NCI-H1105 (cell line): Measurements from ENCODE around the gene ZNF714.

Experiments used
- DNase-seq: peaks from one replicate; lab custom pipeline; 2025; lab: John Stamatoyannopoulos, UW

ZNF714 gene

DNA sequence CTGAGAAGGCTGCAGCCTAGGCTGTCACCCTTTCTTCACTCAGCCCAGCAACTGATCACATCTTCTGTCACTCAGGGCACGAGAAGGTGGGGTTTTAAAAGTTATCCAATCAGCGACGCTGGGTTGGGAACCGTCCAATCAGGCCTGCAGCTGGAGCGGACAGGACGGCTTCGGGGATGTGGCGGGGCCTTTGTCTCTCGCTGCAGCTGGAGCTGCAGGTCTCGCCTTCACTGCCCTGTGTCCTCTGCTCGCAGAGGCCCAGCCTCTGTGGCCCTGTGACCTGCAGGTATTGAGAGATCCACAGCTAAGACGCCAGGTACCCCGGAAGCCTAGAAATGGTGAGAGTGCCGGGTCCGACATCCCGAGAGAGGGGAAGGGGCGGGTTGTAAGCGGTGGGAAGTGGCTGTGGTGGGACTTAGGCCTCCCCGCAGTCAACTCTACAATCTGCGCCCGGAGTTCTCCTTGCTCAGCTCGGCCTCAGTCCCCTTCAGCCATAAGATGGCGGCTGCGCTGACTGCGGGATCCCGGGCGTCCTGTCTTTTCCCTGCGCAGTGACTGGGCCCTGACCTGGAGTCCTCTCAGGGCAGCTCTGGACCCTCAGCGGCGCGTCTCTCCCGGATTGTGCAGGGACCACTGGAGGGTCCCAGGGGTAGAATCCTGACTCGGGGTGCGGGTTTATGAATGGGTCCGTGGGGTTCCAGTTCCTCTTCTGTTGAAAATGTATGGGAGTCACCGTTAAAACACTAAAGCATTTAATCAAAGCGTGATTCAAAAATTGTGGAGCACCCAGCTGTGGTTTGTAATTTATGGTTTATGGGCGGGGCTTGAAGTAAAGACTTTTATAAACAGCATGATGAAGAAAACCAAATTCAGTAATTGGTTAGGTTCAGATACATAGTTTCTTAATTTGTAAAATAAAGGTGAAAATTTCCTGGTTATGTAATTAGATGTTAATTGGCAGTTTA is at the start of gene ZNF714:
Gene ZNF714, plus strand, starts transcription at position 193 of the 965 bp plus-strand sequence. CDS start 16,066 bp downstream, outside the sequence.
- DNase-seq = peak; percentile 97

- no peak for DNase-seq
Measured at GRCh38 chr19:21045028-21045427, 37.0 kb upstream of the ZNF714 start.

DNA sequence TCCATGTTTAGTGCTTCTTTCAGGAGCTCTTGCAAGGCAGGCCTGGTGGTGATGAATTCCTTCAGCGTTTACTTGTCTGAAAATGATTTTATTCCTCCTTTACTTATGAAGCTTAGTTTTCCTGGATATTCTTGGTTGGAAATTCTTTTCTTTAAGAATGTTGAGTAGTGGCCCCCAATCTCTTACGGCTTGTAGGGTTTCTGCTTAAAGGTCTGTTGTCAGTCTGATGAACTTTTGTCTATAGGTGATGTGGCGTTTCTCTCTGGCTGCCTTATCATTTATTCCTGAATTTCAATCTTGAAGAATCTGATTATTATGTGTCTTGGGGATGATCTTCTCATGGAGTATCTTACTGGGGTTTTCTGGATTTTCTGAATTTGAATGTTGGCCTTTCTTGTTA is 35.5 kb upstream of the ZNF714 start:
- DNase-seq = no peak

DNA sequence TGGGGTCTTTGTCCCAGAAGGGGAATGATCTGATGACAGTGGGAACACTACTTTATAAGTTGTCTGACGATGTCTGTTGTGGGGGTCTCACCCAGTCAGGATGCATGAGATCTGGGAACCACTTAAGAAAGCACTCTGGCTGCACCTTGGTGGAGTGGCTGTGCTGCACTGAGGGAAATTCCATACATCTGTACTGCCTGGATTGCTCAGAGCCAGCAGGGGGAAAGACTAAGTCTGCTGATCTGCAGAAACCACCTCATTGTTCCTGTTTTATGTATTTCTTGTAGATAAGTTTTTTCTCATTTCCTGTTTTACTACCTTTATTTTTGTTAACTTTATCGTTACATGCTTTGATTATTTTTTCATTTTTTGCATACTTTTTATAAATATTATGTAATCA is 34.3 kb upstream of the ZNF714 start:
- no peak for DNase-seq

- no peak for DNase-seq
Measured at GRCh38 chr19:21052902-21053301, 29.1 kb upstream of the ZNF714 start.

DNA sequence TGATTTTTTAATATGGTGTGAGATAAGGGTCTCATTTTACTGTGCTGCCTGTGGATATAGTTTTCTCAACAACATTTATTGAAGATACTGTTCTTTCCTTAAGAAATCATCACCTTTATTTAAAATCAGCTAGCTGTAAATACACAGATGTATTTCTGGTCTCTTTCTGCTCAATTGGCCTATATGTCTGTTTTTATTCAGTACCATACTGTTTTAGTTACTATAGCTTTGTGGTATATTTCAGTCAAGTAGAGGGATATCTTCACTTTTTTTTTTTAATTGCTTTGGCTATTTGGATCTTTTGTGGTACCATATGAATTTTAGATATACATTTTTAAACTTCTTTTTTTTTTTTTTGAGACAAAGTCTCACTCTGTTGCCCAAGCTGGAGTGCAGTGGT is 16.7 kb upstream of the ZNF714 start:
- no peak for DNase-seq

- no peak for DNase-seq
Measured at GRCh38 chr19:21084343-21084742, 2.3 kb downstream of the ZNF714 start.

GRCh38 chr19:21087871-21088270 is 5.9 kb downstream of the ZNF714 start:
- DNase-seq = no peak

DNA sequence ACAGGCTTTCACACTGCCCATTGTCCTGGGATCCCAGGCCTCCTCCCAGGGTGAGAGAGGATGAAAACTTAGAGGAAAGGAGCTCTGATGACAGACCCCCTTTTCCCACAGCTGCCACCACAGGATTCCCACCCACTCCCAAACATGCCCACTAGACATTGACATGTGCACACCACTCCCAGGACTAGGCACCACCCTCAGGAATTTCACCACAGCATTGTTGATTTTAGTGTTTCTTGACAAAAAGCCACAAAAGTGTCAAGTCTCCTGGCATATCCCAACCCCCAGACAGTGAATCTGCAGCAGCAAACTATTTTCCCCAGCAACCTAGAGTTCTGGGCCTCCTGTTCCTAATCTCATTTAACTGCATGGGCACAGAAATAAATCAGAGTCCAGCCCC is 10.1 kb downstream of the ZNF714 start:
- DNase-seq = no peak

DNA sequence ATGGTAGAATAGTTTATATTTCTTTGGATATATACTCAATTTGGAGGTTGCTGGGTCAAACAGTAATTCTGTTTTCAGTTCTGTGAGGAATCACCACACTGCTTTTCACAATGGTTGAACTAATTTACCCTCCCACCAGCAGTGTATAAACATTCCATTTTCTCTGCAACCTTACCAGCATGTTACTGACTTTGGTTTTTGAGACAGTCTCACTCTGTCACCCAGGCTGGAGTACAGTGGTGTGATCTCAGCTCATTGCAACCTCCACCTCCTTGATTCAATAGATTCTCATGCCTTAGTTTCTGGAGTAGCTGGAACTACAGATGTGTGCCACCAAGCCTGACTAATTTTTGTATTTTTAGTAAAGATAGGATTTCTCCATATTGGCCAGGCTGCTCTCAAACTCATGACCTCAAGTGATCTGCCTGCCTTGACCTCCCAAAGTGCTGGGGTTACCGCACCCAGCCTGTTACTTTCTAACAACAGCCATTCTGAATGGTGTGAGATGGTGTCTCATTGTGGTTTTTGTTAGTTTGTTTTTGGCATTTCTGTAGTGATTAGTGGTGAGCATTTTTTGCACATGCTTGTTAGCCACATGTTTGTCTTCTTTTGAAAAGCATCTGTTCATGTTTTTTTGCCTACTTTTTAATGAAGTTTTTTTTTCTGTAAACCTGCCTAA is 12.5 kb downstream of the ZNF714 start:
- DNase-seq = no peak

GRCh38 chr19:21098291-21098690 is 16.3 kb downstream of the ZNF714 start:
- DNase-seq = no peak

DNA sequence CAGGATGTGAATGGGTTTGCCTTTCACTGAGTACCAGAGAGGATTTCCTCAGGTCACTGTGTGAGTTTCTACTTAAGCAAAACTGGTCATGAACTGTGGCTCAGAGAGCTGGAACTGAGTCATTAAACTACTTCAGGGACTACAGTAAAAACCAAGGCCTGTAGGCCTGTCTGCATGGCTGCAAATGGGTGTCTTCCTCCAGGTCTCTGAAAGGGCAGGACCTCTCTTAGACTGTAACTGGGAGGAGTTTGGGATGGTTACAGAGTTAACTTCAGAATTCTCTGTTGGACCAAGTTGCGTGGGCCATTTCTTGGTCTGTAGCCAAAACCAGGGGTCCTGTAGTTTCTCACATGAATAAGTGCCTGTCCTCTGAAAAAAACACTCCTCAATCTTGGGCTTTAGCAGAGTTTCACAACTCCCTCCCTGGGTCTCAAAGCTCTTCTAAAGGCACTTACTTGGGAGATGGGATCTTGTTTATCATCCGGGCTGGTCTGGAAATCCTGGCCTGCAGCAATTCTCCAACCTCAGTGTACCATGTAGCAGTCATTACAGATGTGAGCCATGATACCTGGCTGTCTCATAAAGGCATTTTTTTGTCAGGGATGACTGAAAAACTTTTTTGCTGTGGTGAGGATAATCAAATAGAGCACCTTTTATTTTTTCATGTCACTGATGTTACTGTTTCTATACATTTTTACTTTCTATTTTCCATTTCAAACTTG is 19.7 kb downstream of the ZNF714 start:
- no peak for DNase-seq

DNA sequence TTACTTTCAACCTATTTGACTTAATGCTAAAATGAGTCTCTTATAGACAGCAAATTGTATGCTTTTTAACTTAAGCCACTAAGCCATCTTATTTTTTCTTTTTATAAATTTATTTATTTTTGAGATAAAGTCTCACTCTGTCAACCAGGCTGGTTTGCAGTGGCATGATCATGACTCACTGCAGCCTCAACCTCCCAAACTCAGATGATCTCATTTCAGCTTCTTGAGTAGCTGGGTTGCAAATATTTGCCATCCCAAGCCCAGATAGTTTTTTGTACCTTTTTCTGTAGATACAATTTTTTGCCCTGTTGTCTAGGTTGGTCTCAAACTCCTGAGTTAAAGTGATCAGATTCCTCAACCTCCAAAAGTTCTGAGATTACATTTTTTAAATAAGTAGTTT is 27.1 kb downstream of the ZNF714 start:
- DNase-seq = no peak

DNA sequence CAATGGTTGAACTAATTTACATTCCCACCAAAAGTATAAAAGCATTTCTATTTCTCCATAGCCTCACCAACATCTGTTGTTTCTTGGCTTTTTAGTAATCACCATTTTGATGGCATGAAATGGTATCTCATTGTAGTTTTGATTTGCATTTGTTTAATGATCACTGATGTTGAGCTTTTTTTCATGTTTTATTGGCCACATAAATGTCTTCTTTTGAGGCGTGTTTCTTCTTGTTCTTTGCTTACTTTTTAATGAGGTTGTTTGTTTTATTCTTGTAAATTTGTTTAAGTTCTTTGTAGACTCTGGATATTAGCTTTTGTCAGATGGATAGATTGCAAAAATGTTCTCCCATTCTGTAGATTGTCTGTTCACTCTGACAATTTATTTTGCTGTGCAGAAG is 28.2 kb downstream of the ZNF714 start:
- DNase-seq = no peak

GRCh38 chr19:21115430-21115829 is 33.4 kb downstream of the ZNF714 start:
- no peak for DNase-seq

GRCh38 chr19:21117041-21117907 is 35.3 kb downstream of the ZNF714 start:
- no peak for DNase-seq

DNA sequence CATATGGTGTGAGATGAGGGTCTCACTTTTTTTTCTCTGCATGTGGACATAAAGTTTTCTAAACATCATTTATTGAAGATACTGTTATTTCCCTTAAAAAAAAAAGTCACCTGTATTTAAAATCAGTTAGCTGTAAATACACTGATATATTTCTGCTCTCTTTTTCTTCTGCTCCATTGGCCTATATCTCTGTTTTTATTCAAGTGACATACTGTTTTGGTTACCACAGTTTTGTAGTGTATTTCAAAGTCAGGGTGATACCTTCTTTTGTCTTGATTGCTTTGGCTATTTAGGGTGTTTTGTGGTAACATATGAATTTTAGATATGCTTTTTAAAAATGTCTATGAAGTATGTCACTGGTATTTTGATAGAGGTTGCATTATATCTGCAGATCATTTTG is 44.1 kb downstream of the ZNF714 start:
- DNase-seq = no peak

- DNase-seq = no peak
Measured at GRCh38 chr19:21127001-21127400, 45.0 kb downstream of the ZNF714 start.

DNA sequence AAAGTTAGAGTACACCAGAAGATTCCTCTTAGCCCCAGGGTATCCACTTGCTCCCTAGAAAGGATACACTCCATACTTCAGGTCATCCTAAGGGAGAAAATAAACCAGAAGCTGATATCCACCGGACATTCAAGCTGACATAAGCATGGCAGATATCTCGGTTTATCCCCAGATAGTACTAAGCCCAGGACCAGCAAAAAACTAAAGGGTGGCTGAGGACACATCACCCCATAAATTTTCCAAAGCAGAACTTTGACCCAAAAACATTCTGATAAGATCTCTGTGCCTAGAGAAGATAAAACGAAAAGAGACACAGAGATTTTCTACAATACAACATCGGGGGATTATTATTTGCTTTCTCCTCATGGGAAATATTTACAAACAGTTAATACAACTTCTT is 45.9 kb downstream of the ZNF714 start:
- DNase-seq = no peak

GRCh38 chr19:21128901-21129698 is 47.1 kb downstream of the ZNF714 start:
- no peak for DNase-seq
